Mesenteric fat pad (tissue), 1 donor: ENCODE measurements around the gene ACY1. TPM values are rescaled to one million over a fixed set of nuclear protein-coding genes. Genes with fewer than 3 reads are reported as not detected.

Experiments used
- DNase-seq: peaks from one replicate; pipeline ENCODE4 v3.0.0-alpha.2; 2020; ENCODE audit warnings: low spot score
- total RNA-seq: library from RNA; stranded (reverse); fragmentation: NEBNext Ultra II Directional; extraction: Animal tissue kit (Norgen Biotek cat#: 25700); gene quantifications from one replicate; pipeline ENCODE4 v1.2.1, GENCODE V29; 2021
- donor health status: DM: yes; HTN: yes; CAD: no.

Gene ACY1
- total RNA-seq, 1 donor from 2014 or later = 35.1 TPM

- no peak for DNase-seq
Observed at GRCh38 chr3:51962854-51963530, 20.3 kb upstream of the ACY1 start.

GRCh38 chr3:51963951-51964451 is 19.3 kb upstream of the ACY1 start:
- no peak for DNase-seq

GRCh38 chr3:51964521-51964920 is 18.8 kb upstream of the ACY1 start:
- no peak for DNase-seq

- DNase-seq = no peak
Observed at GRCh38 chr3:51966016-51966415, 17.3 kb upstream of the ACY1 start.

GRCh38 chr3:51966486-51966885 is 16.8 kb upstream of the ACY1 start:
- no peak for DNase-seq

- DNase-seq = no peak
Observed at GRCh38 chr3:51966922-51967383, 16.4 kb upstream of the ACY1 start.

DNA sequence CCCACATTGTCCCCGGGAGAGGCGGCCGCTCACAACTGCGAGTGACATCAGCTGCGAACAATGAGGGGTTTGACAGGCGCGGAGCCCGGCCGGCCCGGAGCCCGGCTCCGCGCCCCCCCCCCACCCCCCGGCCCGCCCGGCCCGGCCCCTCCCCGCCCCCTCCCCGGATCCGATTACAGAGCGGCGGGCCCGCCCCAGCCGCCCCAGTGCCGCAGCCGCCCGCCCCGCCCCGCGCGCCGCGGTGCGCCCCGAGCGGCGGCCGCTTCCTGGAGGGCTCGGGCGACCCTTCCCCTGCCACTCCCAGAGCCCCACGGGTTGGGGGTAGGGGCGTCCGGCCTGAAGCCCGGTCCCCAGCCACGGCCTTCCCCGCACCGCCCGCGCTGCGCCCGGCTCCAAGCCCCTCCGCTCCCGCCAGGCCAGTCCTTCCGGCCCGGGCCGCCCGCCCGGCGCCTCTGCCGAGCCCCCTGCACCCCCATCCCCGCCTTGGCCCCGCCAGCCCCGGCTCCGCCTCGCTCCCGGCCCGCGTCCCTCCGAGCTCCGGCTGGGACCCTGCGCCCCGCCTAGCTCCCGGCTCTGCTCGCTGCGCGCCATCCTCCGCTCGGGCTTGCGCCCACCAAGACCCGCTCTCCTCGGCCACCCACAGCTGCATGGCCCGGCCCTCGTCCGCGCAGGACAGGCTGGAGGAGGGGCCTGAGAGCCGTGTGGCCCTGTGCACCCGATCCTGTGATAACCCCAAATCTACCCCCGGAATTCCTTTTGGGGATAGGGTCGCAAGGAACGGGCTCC is 15.8 kb upstream of the ACY1 start, which contains the start of gene PCBP4:
Gene PCBP4, minus strand, starts transcription at position 71 of the 786 bp plus-strand sequence. CDS start 6,214 bp downstream, outside the sequence.
- no peak for DNase-seq

DNA sequence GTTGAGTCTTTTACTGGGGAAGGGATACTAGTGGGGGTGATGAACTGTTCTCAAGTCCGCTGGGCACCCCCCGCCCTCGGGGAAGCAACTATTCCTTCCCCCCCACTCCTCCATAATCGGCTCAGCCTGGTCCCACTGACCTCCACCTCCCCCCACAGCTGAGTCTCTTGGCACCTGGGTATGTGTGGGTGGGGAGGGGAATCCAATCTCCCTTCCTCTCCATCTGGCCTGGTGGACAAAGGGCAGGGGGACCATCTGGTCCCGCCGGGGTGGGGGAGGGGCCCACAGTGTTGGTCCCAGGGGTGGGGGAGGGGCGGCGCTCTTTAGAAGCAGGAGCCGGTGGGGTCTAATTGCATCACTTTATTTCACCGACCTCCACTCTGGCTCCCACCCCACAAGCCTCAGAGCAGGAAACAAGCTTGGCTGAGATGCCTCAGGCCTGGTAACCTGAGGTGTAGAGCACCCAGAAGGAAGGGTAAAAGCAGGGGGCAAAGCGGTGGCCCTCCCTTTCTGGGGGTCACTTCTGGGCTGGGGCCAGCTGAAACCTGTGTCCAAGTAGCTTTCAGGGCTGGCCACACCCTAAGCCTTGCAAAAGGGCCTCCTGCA is 15.1 kb upstream of the ACY1 start:
- no peak for DNase-seq

DNA sequence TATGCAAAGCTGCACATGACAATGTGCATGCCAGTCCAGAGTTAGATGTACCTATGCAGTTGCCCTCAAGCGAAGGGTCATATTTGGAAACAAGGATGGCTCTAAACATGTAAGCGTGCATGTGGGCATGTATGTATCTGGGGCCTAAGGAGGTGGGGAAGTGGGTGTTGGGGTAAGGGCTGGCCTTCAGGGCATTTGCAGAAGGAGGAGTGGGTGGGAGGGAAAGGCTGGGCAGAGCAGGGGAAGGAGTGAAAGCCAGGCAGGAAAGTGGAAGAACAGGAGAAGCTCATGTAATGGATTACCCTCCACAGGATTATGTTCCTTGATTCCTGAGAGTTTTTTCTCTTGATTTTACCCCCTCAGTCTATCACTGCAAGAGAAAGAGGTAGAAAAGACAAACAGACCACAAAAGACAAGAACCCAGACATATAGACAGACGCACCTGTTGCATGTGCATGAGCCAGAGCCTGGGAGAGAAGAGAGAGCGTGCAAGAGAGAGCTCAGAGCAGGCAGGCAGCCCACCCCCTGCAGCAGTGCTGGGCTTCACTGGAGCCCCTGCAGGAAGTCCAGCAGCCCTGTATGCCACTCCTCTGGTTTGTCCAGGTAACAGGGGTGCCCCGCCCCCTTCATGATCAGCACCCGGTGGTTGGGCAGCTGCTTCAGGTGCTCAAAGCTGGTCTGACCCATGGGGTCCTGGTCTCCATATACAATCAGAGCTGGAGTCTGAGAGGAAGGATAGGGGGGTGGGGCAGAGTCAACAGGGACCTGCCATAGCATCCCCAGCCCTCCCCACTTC is 14.3 kb upstream of the ACY1 start:
- DNase-seq = no peak

GRCh38 chr3:51969841-51970240 is 13.5 kb upstream of the ACY1 start:
- no peak for DNase-seq

DNA sequence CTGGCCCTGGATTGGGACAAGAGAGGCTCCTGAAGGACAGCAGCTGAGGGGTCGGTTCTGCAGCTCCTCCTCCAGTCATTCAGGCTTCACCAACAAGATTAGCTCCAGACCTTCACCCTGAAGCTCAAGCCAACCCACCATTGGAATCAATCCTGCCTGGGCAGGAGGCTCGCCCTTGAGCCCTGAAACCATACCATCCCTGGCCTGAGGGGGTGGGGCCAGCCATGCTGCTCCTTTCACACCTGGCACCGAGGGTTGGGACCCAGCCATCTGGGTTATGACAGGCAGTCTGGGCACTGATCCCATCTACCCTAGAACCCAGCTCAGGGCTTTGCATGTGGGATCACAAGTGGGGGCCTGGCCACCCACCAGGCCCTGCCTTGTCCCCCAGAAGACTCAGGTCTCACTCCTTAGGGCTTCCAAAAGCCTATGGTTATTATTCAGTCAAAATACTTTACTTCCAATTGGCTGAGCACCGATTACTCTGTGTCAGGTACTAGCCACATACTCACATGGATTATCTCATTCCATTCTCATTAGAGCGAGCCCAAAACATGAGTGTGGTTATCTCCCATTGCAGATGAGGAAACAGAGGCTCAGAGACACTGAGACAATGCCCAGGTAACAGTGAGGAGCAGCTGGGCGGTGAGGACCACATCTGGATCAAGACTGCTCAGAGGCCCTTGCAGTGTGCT is 12.6 kb upstream of the ACY1 start:
- DNase-seq = no peak

DNA sequence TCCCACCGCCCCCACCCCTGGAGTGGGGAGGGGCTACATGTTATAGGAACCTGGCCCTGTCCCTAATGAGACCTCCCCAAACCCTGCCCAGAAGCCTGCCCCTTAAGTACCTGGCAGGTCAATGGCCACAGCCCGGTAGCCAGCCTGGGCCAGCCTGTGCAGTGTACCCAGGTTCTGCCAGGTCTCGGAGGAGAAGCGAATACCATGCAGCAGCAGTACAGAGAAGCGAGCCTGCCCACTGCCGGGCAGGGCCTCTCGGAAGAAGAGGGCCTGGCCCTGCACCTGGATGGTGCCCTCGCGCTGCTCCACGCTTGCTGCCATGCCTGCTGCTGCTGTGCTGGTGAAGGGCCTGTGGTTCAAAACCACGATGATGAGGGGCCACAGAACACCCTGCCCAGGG is 12.0 kb upstream of the ACY1 start:
- DNase-seq = no peak

DNA sequence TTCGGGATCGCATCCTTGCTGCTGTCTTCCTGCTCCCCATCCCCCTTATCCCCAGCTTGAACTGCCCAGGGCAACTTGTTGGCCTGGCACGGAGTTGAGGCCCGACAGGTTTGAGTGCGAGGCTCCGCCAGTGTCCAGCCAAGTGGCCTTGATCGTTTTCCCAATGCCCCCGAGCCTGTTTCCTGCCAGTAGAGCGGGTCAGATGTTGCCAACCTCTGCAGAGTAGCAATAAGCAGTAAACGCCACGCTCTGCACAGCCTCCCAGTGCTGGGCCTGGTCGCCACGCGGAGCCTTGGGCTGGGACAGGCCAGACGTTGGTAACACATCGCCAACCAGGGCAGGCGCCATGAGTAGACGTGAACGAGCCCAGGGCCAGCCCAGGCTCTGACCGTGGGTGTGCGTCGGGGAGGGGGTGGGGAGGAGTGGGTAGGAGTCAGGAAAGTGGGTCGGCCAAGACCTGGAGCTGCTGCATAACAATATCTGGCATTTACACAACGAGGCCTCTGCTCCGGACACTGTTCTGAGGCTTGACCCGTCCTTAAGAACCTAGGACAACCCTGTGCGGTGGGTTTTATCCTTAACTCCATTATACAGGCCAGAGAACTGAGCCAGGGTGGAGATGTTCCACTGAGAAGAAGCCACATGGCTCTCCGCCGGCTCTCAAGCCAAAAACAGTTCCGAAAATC is 8.9 kb upstream of the ACY1 start:
- DNase-seq = no peak

- DNase-seq = no peak
Observed at GRCh38 chr3:51974963-51975851, 8.1 kb upstream of the ACY1 start, which contains the start of gene ABHD14A. Gene ABHD14A (plus strand): TSS chr3:51975064. CDS start chr3:51975136, 72 bp downstream.

DNA sequence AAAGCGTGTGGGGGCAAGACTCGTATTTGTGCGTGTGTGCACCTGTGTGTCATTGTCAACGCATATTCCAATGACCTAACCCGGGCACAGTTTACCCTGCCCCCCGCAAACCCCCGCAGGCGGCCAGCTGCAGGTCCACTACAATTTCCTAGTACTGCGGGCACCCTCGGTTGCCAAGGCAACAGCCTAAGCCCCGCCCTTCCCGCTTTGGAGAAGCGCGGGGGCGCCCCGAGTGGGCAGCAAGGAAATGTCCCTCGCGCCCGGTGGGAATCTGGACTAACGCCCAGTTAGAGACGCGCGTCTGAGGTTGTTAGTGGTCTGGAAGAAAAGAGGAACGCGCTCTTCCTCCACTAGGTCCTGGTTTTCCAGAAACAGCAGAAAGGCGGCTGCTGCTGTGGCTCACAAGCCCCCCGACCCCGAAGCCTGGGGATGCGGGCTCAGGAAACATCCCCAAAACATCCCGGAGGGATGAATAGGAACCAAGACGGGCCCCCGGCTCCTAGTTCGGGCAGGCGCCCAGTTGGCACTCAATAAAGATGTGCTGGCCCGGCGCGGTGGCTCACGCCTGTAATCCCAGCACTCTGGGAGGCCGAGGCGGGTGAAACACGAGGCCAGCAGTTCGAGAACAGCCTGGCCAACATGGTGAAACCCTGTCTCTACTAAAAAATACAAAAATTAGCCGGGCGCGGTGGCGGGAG is 7.3 kb upstream of the ACY1 start:
- DNase-seq = no peak

GRCh38 chr3:51977446-51978142 is 5.7 kb upstream of the ACY1 start:
- DNase-seq = no peak

DNA sequence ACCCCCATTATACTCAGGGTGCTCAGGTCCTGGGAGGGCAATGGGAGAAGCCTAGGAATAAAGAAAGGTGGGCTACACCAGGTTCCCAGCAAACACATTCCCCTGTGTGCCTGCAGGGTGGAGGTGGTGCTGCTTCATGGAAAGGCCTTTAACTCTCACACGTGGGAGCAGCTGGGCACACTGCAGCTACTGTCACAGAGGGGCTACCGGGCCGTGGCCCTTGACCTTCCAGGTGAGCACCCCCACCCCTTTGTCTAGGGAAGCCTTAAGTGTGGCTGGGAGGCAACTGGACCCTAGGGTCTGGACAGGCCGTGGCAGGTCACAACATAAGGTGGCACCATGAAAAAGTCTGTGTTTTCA is 5.2 kb upstream of the ACY1 start:
- DNase-seq = no peak

DNA sequence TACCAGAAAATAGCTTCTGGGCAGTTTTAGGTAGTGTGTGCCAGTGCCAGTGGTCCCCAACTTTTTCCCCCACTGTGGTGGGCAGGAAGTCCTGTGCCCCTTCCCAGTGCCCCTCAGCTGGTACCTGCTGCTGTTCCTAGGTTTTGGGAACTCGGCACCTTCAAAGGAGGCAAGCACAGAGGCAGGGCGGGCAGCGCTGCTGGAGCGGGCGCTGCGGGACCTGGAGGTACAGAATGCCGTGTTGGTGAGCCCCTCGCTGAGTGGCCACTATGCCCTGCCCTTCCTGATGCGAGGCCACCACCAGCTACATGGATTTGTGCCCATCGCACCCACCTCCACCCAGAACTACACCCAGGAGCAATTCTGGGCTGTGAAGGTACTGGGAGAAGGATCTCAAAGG is 3.1 kb upstream of the ACY1 start:
- no peak for DNase-seq
